OCI-LY3 (cell line): Measurements from ENCODE around the gene MT1M.

Experiments
- H2AFZ ChIP-seq: fragments of 200-600, 300-600 bp; shearing (Covaris generic); 2 replicates; pipeline ENCODE4 v1.6.0; 2014; ENCODE audit warnings: antibody characterized with exemption, low read depth, low read length
- H3K27ac ChIP-seq: fragments of 200-600, 300-600 bp; sonication (generic); 2 replicates; pipeline ENCODE4 v1.5.1; 2014; ENCODE audit warnings: mild to moderate bottlenecking, low read length, moderate library complexity, mixed read lengths
- H3K27me3 ChIP-seq: fragments of 200-600, 300-600 bp; sonication (generic); 2 replicates; pipeline ENCODE4 v1.6.1; 2014; ENCODE audit warnings: low read depth, low read length, mixed read lengths
- H3K36me3 ChIP-seq: fragments of 200-600, 300-600 bp; sonication (generic); replicated peaks from 2 replicates; pipeline ENCODE3; 2014; ENCODE audit warnings: low read depth, low read length, mixed read lengths
- H3K4me1 ChIP-seq: fragments of 300-600, 200-600 bp; sonication (generic); 2 replicates; pipeline ENCODE4 v1.6.1; 2014; ENCODE audit warnings: low read length, mixed read lengths
- H3K4me2 ChIP-seq: fragments of 200-600, 300-600 bp; sonication (generic); 2 replicates; pipeline ENCODE4 v1.6.1; 2014; ENCODE audit warnings: low read length, mixed read lengths
- H3K4me3 ChIP-seq: fragments of 300-600, 200-600 bp; sonication (generic); 2 replicates; pipeline ENCODE4 v1.5.1; 2014; ENCODE audit warnings: antibody characterized with exemption, mild to moderate bottlenecking, low read length, moderate library complexity
- H3K79me2 ChIP-seq: fragments of 300-600, 200-600 bp; shearing (Covaris generic); 2 replicates; pipeline ENCODE4 v1.6.1; 2014; ENCODE audit warnings: mild to moderate bottlenecking, low read length, mixed read lengths
- H3K9ac ChIP-seq: fragments of 300-600, 200-600 bp; shearing (Covaris generic); 2 replicates; pipeline ENCODE4 v1.6.0; 2014; ENCODE audit warnings: mild to moderate bottlenecking, low read length, moderate library complexity
- H3K9me3 ChIP-seq: fragments of 200-600, 300-600 bp; shearing (Covaris generic); 2 replicates; pipeline ENCODE4 v1.6.1; 2014; ENCODE audit warnings: low read length, mixed read lengths; ENCODE audit not compliant: insufficient read depth
- H4K20me1 ChIP-seq: fragments of 200-600, 300-600 bp; sonication (generic); 2 replicates; pipeline ENCODE4 v1.6.1; 2016; ENCODE audit warnings: low read length, mixed read lengths; ENCODE audit not compliant: insufficient read depth
- EZH2phosphoT487 ChIP-seq: fragments of 200-600 bp; shearing (Covaris generic); IDR thresholded peaks from 2 replicates; pipeline ENCODE4 v1.6.1; 2018; ENCODE audit warnings: antibody characterized with exemption, mixed run types, low read depth
- TF ChIP-seq, protein P1 (sequence below): fragments of 200-600, 300-600 bp; sonication (generic); IDR thresholded peaks from 2 replicates; pipeline ENCODE4 v1.5.1; 2014; ENCODE audit warnings: antibody characterized with exemption, low read length, low read depth

The MT1M gene

DNA sequence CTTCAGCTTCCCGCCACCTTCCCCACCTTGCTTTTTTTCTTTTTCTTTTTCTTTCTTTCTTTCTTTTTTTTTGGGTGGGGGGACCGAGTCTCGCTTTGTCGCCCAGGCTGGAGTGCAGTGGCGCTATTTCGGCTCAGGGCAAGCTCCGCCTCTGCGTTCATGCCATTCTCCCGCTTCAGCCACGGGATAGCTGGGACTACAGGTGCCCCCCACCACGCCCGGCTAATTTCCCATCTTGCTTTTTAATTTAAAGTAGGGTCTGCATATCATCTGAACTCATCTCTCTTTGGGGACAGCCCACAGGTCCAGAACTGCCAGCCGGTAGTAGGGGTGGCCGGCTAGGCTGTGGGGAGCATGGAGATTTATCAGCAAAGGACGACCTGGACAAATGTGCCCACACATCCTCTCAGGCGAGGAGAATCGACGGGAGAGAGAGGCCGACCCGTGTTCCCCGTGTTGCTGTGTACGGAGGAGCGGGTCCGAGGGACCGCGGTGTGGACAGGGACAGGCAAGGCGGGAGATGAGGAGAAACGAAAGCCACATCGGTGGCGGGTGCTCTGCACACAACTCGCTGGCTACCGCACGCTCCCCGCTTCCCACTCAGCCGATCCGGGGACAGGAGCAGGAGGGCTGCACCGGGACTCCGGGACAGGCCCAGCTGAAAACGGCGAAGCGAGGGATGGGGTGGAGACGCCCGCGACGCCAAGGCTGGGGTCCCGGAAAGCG lies 2.4 kb downstream of the MT1M start:
- no peak overlapping the region for H3K4me3 ChIP-seq
- no peaks in the 10 kb centered on the region for H3K36me3 ChIP-seq
- no peak overlapping the region for H3K27ac ChIP-seq
- no peak overlapping the region for H3K9ac ChIP-seq
- no peaks in the 10 kb centered on the region for H3K79me2 ChIP-seq
- peaks cover 37% of the 10 kb centered on the region for H3K27me3 ChIP-seq
- H3K4me1 ChIP-seq: peaks cover 11% of the 10 kb centered on the region
- no peaks in the 10 kb centered on the region for H4K20me1 ChIP-seq
- no peak overlapping the region for H2AFZ ChIP-seq
- no peaks in the 10 kb centered on the region for H3K9me3 ChIP-seq
- no peak overlapping the region for H3K4me2 ChIP-seq
- TF ChIP-seq, protein P1, sequence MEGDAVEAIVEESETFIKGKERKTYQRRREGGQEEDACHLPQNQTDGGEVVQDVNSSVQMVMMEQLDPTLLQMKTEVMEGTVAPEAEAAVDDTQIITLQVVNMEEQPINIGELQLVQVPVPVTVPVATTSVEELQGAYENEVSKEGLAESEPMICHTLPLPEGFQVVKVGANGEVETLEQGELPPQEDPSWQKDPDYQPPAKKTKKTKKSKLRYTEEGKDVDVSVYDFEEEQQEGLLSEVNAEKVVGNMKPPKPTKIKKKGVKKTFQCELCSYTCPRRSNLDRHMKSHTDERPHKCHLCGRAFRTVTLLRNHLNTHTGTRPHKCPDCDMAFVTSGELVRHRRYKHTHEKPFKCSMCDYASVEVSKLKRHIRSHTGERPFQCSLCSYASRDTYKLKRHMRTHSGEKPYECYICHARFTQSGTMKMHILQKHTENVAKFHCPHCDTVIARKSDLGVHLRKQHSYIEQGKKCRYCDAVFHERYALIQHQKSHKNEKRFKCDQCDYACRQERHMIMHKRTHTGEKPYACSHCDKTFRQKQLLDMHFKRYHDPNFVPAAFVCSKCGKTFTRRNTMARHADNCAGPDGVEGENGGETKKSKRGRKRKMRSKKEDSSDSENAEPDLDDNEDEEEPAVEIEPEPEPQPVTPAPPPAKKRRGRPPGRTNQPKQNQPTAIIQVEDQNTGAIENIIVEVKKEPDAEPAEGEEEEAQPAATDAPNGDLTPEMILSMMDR: no peak
- no peak for TF ChIP-seq EZH2phosphoT487

DNA sequence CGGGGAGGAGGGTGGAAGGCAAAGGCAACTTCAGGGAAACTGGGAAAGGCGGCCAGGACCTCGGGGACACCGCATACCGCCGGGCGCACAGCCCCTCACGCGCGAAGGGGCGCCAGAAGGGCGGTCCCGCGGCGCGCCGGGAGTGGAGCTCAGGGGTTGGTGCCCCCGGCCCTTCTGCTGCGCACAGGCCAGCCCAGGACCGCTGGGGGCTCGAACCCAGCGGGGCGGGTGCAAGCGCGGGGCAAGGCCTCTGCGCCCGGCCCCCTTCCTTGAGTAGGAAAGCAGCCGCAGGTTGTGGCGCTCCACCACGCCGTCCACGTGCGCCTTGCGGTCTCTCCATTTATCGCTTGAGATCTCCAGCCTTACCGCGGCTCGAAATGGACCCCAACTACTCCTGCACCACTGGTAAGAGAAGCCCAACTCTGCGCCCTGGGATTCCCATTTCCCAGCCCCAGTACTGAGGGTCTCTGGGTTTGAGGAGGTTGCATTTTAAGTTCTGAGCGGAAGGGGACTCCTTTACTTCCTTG lies 3.0 kb downstream of the MT1M start:
- Histone ChIP-seq H3K4me3 (no peak overlapping the region), H3K9me3 (no peaks in the 10 kb centered on the region), H3K27me3 (peaks cover 39% of the 10 kb centered on the region), H3K27ac (no peak overlapping the region), H3K79me2 (no peaks in the 10 kb centered on the region), H3K36me3 (no peaks in the 10 kb centered on the region), H3K4me1 (peaks cover 4% of the 10 kb centered on the region), H2AFZ (no peak overlapping the region), H3K9ac (no peak overlapping the region), H3K4me2 (no peak overlapping the region), H4K20me1 (no peaks in the 10 kb centered on the region)
- TF ChIP-seq, protein P1: no peak
- no peak for TF ChIP-seq EZH2phosphoT487

DNA sequence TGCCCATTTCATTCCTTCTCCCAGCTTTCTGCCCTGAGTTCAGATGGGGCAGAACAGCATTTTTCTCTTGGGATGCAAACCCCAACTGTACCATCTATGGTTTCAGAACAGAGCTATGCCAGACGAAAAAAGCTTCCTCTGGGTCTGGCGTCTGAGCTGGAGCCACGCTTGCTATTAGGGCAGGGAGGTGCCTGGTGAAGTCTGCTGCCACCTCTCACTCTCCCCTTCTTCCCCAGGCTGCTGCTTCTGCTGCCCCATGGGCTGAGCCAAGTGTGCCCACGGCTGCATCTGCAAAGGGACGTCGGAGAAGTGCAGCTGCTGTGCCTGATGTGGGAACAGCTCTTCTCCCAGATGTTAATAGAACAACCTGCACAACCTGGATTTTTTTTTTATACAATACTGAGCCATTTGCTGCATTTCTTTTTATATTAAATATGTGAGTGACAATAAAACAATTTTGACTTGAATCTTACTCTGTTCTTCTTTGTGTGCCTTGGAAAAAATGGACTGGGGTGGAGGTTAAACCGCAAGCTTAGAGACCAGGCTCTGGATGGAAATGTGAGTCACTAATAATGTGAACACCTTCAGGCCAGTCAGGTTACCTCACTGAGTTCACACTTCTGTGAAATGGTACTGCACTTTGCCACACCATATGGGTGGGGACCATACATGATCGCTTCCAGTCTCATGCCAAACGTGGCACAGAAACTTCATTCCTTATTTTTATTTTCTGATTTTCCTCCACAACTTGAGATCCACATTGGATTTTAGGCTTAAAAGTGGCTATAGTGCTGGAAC lies 4.4 kb downstream of the MT1M start:
- H3K9ac ChIP-seq: no peak overlapping the region
- H3K27ac ChIP-seq: no peak overlapping the region
- TF ChIP-seq, protein P1: no peak
- no peak for TF ChIP-seq EZH2phosphoT487
- no peaks in the 10 kb centered on the region for H3K79me2 ChIP-seq
- H3K9me3 ChIP-seq: no peaks in the 10 kb centered on the region
- H2AFZ ChIP-seq: no peak overlapping the region
- no peaks in the 10 kb centered on the region for H3K4me1 ChIP-seq
- H3K4me3 ChIP-seq: no peak overlapping the region
- H3K4me2 ChIP-seq: no peak overlapping the region
- H3K27me3 ChIP-seq: peaks cover 39% of the 10 kb centered on the region
- no peaks in the 10 kb centered on the region for H4K20me1 ChIP-seq
- H3K36me3 ChIP-seq: no peaks in the 10 kb centered on the region
